DND-41 (cell line): ENCODE data around the gene CYFIP1.

Experiments used
- ATAC-seq: fragments of 200-7000 bp; cut with Tn5 transposase; 3 replicates; pipeline ENCODE4 v1.9.1; 2021; ENCODE audit warnings: low read depth; ENCODE audit not compliant: insufficient read depth
- DNase-seq: peaks from one replicate; pipeline ENCODE4 v3.0.0-alpha.2; 2020
- H2AFZ ChIP-seq: 2 replicates; pipeline ENCODE4 v1.6.0; 2012; ENCODE audit warnings: low read depth, low read length
- H3K27ac ChIP-seq: 2 replicates; pipeline ENCODE4 v1.5.1; 2012; ENCODE audit warnings: low read length, inconsistent platforms
- H3K27me3 ChIP-seq: fragments of 200-600 bp; sonication (generic); 2 replicates; pipeline ENCODE4 v1.6.0; 2012; ENCODE audit warnings: low read length, mild to moderate bottlenecking, inconsistent platforms; ENCODE audit not compliant: insufficient read depth, poor library complexity
- H3K36me3 ChIP-seq: 2 replicates; pipeline ENCODE4 v1.5.1; 2012; ENCODE audit warnings: low read length, inconsistent platforms; ENCODE audit not compliant: insufficient read depth
- H3K4me1 ChIP-seq: 2 replicates; pipeline ENCODE4 v1.5.1; 2012; ENCODE audit warnings: mild to moderate bottlenecking, low read length; ENCODE audit not compliant: insufficient read depth
- H3K4me2 ChIP-seq: 2 replicates; pipeline ENCODE4 v1.6.0; 2012; ENCODE audit warnings: mild to moderate bottlenecking, moderate library complexity, low read length, inconsistent platforms; ENCODE audit not compliant: insufficient read depth
- H3K4me3 ChIP-seq, 2 experiments: fragments of 200-600 bp in 1 of 2; shearing (Covaris generic) in 1 of 2; 2 replicates each; pipeline ENCODE4 v1.5.1; 2012 to 2016; ENCODE audit warnings: inconsistent platforms in 2 of 2, low read length in 2 of 2, mild to moderate bottlenecking in 2 of 2, low read depth in 1 of 2, moderate library complexity in 1 of 2
- H3K79me2 ChIP-seq: 2 replicates; pipeline ENCODE4 v1.6.0; 2012; ENCODE audit warnings: low read length, inconsistent platforms; ENCODE audit not compliant: insufficient read depth
- H3K9ac ChIP-seq: 2 replicates; pipeline ENCODE4 v1.6.0; 2012; ENCODE audit warnings: low read depth, mild to moderate bottlenecking, inconsistent platforms, low read length, moderate library complexity
- H3K9me3 ChIP-seq: 2 replicates; pipeline ENCODE4 v1.5.1; 2012; ENCODE audit warnings: low read length, moderate library complexity, mild to moderate bottlenecking, inconsistent platforms; ENCODE audit not compliant: insufficient read depth, severe bottlenecking
- H4K20me1 ChIP-seq: 2 replicates; pipeline ENCODE4 v1.6.0; 2012; ENCODE audit warnings: low read length; ENCODE audit not compliant: insufficient read depth
- EZH2 ChIP-seq: IDR thresholded peaks from 3 replicates; pipeline ENCODE4 v1.6.1; 2012; ENCODE audit warnings: borderline replicate concordance, low read depth, mild to moderate bottlenecking, moderate library complexity, low read length, inconsistent platforms; ENCODE audit not compliant: severe bottlenecking
- TF ChIP-seq, protein P1 (sequence below): IDR thresholded peaks from 2 replicates; pipeline ENCODE4 v1.5.1; 2012; ENCODE audit warnings: borderline replicate concordance, low read length, moderate library complexity, mild to moderate bottlenecking; ENCODE audit not compliant: poor library complexity, severe bottlenecking; ENCODE audit errors: extremely low read depth

The CYFIP1 gene

DNA sequence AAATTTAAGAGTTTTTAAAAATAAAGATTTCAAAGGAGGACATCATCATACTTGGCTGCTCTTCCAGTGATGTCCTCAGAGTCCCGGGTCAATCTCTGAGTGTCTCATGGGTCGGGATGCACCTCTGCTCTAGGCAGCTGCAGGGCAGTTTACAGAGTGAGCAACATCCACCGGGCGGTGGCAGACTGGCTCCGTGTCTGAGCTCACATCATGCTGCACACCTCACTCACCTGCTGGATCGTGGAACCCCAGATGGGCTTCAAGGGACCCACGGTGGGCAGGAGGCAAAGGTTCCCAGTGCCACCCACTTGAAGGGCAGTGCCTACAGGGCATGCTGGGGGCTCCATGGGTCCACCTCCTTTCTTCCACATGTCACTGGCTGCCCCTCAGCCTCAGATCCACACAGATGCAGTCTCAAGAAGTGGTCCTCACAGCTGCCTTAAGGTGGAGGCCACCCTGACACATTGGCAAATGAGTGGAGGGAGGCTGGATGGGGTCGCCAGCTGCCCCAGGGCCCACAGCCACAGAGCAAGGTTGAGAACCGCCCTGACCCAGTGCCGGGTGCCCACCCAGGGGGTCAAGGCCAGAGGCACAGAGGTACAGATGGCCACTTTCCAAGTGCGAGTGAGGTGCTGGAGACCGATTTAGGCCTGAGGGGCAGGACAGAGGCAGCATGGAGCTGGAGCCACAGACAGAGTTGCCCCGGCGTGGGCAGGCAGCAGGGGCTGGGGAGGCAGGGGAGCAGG is 25.2 kb downstream of the CYFIP1 start:
- Histone ChIP-seq H3K36me3 (no peaks in the 10 kb centered on the region), H3K4me1 (no peaks in the 10 kb centered on the region), H3K9me3 (no peaks in the 10 kb centered on the region), H3K79me2 (no peaks in the 10 kb centered on the region), H3K4me2 (no peak overlapping the region), H3K27ac (no peak overlapping the region), H3K27me3 (no peaks in the 10 kb centered on the region), H2AFZ (no peak overlapping the region), H3K4me3 (no peak overlapping the region), H4K20me1 (peaks cover 5% of the 10 kb centered on the region; the same call in 1 of the 2 replicates), H3K9ac (no peak overlapping the region)
- DNase-seq (no peak), ATAC-seq (no peak)
- TF ChIP-seq, protein P1, sequence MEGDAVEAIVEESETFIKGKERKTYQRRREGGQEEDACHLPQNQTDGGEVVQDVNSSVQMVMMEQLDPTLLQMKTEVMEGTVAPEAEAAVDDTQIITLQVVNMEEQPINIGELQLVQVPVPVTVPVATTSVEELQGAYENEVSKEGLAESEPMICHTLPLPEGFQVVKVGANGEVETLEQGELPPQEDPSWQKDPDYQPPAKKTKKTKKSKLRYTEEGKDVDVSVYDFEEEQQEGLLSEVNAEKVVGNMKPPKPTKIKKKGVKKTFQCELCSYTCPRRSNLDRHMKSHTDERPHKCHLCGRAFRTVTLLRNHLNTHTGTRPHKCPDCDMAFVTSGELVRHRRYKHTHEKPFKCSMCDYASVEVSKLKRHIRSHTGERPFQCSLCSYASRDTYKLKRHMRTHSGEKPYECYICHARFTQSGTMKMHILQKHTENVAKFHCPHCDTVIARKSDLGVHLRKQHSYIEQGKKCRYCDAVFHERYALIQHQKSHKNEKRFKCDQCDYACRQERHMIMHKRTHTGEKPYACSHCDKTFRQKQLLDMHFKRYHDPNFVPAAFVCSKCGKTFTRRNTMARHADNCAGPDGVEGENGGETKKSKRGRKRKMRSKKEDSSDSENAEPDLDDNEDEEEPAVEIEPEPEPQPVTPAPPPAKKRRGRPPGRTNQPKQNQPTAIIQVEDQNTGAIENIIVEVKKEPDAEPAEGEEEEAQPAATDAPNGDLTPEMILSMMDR, result no peak
- no peak for TF ChIP-seq EZH2

DNA sequence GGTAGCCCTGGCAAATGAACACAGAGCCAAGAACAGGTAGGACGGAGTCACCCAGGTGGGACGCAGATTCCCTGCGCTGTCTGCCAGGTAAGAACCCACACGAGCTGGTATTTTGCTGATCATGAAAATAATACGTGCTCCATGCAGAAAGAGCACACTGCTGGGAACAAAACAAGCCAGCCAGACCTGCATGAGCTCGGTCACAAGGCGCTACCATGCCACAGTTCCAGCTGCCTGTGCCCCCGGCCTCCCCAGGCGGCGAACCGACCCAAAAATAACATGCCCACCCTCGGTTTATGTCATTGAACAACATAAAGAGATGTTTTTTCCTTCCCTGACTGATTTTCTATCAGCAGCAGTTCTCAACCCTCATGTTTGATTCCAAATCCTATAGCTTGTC is 25.8 kb downstream of the CYFIP1 start:
- H3K9me3 ChIP-seq, result no peaks in the 10 kb centered on the region
- H3K4me2 ChIP-seq, result no peak overlapping the region
- no peak overlapping the region for H3K9ac ChIP-seq
- ATAC-seq (no peak), DNase-seq (no peak)
- TF ChIP-seq, protein P1, result no peak
- TF ChIP-seq EZH2, result no peak
- no peaks in the 10 kb centered on the region for H3K36me3 ChIP-seq
- H3K79me2 ChIP-seq, result no peaks in the 10 kb centered on the region
- H3K4me3 ChIP-seq, result no peak overlapping the region
- H3K27ac ChIP-seq, result no peak overlapping the region
- H4K20me1 ChIP-seq, result no peaks in the 10 kb centered on the region
- no peaks in the 10 kb centered on the region for H3K4me1 ChIP-seq
- no peak overlapping the region for H2AFZ ChIP-seq
- no peaks in the 10 kb centered on the region for H3K27me3 ChIP-seq

DNA sequence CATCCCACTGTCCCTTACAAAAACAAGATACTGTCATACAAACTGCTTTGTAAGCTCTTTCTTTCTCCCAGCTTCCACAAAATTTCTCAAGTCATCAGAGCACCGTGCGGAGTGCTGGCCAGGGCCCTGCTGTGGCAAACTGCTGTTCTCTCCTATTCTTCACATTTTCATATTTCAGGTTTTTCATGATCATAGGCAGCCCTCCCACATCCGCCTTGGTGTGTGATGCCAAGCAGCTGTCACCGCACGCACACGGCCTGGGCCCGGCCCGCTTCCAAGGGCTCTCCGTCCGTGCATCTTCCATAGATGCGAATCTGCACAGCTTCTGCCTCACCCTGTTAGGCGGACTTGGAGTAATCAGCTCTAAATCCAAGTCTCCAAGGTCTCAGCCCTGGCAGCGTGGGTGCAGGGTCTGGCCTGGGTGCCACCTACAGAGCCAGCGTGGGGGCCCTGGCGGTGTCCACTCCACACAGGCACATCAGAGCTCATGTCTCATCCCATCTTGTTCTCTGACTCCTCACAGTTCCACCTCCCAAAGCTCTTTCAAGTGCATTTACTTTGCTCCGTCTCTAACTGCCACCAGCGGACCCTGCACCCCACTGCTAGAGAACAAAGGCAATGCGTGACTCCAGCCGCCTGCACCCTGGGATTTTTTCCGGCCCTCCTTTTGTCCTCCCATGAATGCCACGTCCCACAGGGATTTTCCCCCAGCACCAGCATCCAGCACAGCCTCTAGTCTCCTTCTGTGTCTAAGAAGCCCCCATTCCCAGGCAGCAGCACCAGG is 27.2 kb downstream of the CYFIP1 start:
- Histone ChIP-seq H3K9me3 (no peaks in the 10 kb centered on the region), H3K79me2 (0 out of 2 replicates have a peak, but pooled peaks cover 2% of the 10 kb centered on the region), H3K27ac (no peak overlapping the region), H3K4me1 (no peaks in the 10 kb centered on the region), H3K4me3 (no peak overlapping the region), H2AFZ (no peak overlapping the region), H4K20me1 (peaks cover 3% of the 10 kb centered on the region; the same call in 1 of the 2 replicates), H3K4me2 (no peak overlapping the region), H3K27me3 (no peaks in the 10 kb centered on the region), H3K9ac (no peak overlapping the region), H3K36me3 (no peaks in the 10 kb centered on the region)
- TF ChIP-seq EZH2, result no peak
- TF ChIP-seq, protein P1, result no peak
- ATAC-seq, result no peak
- no peak for DNase-seq
